Chondrocyte (in vitro differentiated cells): ENCODE results near the gene RBM6. TPM values are rescaled to one million over a fixed set of nuclear protein-coding genes. Genes with fewer than 3 reads are reported as not detected.

Experiments
- DNase-seq: peaks from one replicate; pipeline ENCODE4 v3.0.0; 2021; ENCODE audit warnings: mixed read lengths, low spot score
- H3K27ac Mint-ChIP-seq: one replicate; pipeline ENCODE4 v1.8.0; 2021; ENCODE audit warnings: mild to moderate bottlenecking, moderate library complexity, mixed read lengths; ENCODE audit not compliant: unreplicated experiment
- H3K27me3 Mint-ChIP-seq: 2 replicates; pipeline ENCODE4 v1.8.0; 2021; ENCODE audit warnings: low read depth, mixed read lengths
- H3K36me3 Mint-ChIP-seq: 2 replicates; pipeline ENCODE4 v1.8.0; 2021; ENCODE audit warnings: low read depth, mixed read lengths
- H3K4me1 Mint-ChIP-seq: 2 replicates; pipeline ENCODE4 v1.8.0; 2021; ENCODE audit warnings: low read depth, mild to moderate bottlenecking, mixed read lengths
- H3K4me3 Mint-ChIP-seq: one replicate; pipeline ENCODE4 v1.8.0; 2021; ENCODE audit warnings: mild to moderate bottlenecking, moderate library complexity, mixed read lengths; ENCODE audit not compliant: unreplicated experiment
- H3K9me3 Mint-ChIP-seq: 2 replicates; pipeline ENCODE4 v1.8.0; 2021; ENCODE audit warnings: low read depth, mixed read lengths
- total RNA-seq: library from RNA; stranded (reverse); gene quantifications from 3 replicates; pipeline ENCODE4 v1.2.1, GENCODE V29; 2021
- TF ChIP-seq, protein P1 (sequence below): fragments of 200-600 bp; sonication (generic); IDR thresholded peaks from 2 replicates; pipeline ENCODE4 v1.5.0; 2021; ENCODE audit warnings: antibody characterized with exemption, mild to moderate bottlenecking, moderate library complexity

Gene RBM6
- total RNA-seq, 1 donor from 2014 or later = 57.1 TPM

- Mint-ChIP-seq H3K9me3 (no peaks in the 10 kb centered on the region), H3K4me3 (no peak overlapping the region), H3K27me3 (no peaks in the 10 kb centered on the region), H3K27ac (no peak overlapping the region), H3K36me3 (no peaks in the 10 kb centered on the region), H3K4me1 (peaks cover 6% of the 10 kb centered on the region)
- DNase-seq = no peak
- TF ChIP-seq, protein P1, sequence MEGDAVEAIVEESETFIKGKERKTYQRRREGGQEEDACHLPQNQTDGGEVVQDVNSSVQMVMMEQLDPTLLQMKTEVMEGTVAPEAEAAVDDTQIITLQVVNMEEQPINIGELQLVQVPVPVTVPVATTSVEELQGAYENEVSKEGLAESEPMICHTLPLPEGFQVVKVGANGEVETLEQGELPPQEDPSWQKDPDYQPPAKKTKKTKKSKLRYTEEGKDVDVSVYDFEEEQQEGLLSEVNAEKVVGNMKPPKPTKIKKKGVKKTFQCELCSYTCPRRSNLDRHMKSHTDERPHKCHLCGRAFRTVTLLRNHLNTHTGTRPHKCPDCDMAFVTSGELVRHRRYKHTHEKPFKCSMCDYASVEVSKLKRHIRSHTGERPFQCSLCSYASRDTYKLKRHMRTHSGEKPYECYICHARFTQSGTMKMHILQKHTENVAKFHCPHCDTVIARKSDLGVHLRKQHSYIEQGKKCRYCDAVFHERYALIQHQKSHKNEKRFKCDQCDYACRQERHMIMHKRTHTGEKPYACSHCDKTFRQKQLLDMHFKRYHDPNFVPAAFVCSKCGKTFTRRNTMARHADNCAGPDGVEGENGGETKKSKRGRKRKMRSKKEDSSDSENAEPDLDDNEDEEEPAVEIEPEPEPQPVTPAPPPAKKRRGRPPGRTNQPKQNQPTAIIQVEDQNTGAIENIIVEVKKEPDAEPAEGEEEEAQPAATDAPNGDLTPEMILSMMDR = peak; percentile 42
Measured at GRCh38 chr3:49899815-49900214, 40.1 kb upstream of the RBM6 start.

- no peak overlapping the region for H3K27ac Mint-ChIP-seq
- H3K36me3 Mint-ChIP-seq = no peaks in the 10 kb centered on the region
- TF ChIP-seq, protein P1 = no peak
- DNase-seq = no peak
- H3K4me1 Mint-ChIP-seq = peaks cover 6% of the 10 kb centered on the region
- H3K27me3 Mint-ChIP-seq = no peaks in the 10 kb centered on the region
- no peak overlapping the region for H3K4me3 Mint-ChIP-seq
- no peaks in the 10 kb centered on the region for H3K9me3 Mint-ChIP-seq
Measured at GRCh38 chr3:49900491-49901153, 39.3 kb upstream of the RBM6 start.

- TF ChIP-seq, protein P1 = no peak
- Mint-ChIP-seq H3K27ac (no peak overlapping the region), H3K4me3 (no peak overlapping the region), H3K4me1 (peaks cover 14% of the 10 kb centered on the region), H3K36me3 (no peaks in the 10 kb centered on the region), H3K9me3 (no peaks in the 10 kb centered on the region), H3K27me3 (no peaks in the 10 kb centered on the region)
- DNase-seq = no peak
Measured at GRCh38 chr3:49901366-49902339, 38.3 kb upstream of the RBM6 start.

- no peak for DNase-seq
- TF ChIP-seq, protein P1 = no peak
- Mint-ChIP-seq H3K27ac (no peak overlapping the region), H3K4me1 (peaks cover 14% of the 10 kb centered on the region), H3K36me3 (no peaks in the 10 kb centered on the region), H3K9me3 (no peaks in the 10 kb centered on the region), H3K4me3 (no peak overlapping the region), H3K27me3 (no peaks in the 10 kb centered on the region)
Measured at GRCh38 chr3:49902511-49903345, 37.2 kb upstream of the RBM6 start.
